A673 (cell line): ENCODE data around the gene DDX31.

ENCODE experiments used
- EZH2 ChIP-seq: fragments of 200-600 bp; sonication (generic); IDR thresholded peaks from 2 replicates; pipeline ENCODE4 v1.6.1; 2017; ENCODE audit warnings: borderline replicate concordance, low read depth, mild to moderate bottlenecking, mixed read lengths, antibody characterized with exemption, low read length; ENCODE audit not compliant: poor library complexity, severe bottlenecking
- TF ChIP-seq, protein P1 (sequence below): fragments of 300-800, 200-600 bp; sonication (generic); conservative IDR thresholded peaks from 2 replicates; pipeline ENCODE4 v1.5.1; 2017; ENCODE audit warnings: low read depth, mild to moderate bottlenecking, antibody characterized with exemption, low read length, moderate library complexity, mixed read lengths

GRCh38 chr9:132647355-132647754 is 22.4 kb downstream of the DDX31 start:
- TF ChIP-seq, protein P1, sequence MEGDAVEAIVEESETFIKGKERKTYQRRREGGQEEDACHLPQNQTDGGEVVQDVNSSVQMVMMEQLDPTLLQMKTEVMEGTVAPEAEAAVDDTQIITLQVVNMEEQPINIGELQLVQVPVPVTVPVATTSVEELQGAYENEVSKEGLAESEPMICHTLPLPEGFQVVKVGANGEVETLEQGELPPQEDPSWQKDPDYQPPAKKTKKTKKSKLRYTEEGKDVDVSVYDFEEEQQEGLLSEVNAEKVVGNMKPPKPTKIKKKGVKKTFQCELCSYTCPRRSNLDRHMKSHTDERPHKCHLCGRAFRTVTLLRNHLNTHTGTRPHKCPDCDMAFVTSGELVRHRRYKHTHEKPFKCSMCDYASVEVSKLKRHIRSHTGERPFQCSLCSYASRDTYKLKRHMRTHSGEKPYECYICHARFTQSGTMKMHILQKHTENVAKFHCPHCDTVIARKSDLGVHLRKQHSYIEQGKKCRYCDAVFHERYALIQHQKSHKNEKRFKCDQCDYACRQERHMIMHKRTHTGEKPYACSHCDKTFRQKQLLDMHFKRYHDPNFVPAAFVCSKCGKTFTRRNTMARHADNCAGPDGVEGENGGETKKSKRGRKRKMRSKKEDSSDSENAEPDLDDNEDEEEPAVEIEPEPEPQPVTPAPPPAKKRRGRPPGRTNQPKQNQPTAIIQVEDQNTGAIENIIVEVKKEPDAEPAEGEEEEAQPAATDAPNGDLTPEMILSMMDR = no peak
- TF ChIP-seq EZH2 = no peak
